Measurements from ENCODE around the gene ALPL. TPM values are rescaled to one million over a fixed set of nuclear protein-coding genes. Genes with fewer than 3 reads are reported as not detected.

Gene ALPL
- total and polyA plus RNA-seq, 10 of the 15 experiments (the other 5 are each of a cell fraction or from before 2014, with no cell fraction given), result 0.07 to 0.59 (median 0.31) TPM; not detected in 2

- FAIRE-seq, result no peak
- RAD21 ChIA-PET (ENCODE audit: unreplicated experiment), result no interaction called here
- Histone ChIP-seq H2AFZ (ENCODE audit: control insufficient read depth, low read depth, low read length) (no peak overlapping the region), H3K4me2 (ENCODE audit: control insufficient read depth, insufficient read depth) (no peak overlapping the region), H3K79me2 (ENCODE audit: control insufficient read depth, insufficient read depth, low read length) (no peaks in the 10 kb centered on the region), H3K27ac (ENCODE audit: control insufficient read depth, insufficient read depth) (no peak overlapping the region), H3K27me3 (replicated peaks in 1 of 2; ENCODE audit: control insufficient read depth in 2 of 2, insufficient read depth in 2 of 2, low read length in 1 of 2) (no peaks in the 10 kb centered on the region; a peak in 3 of 4 replicates), H4K20me1 (ENCODE audit: control insufficient read depth, insufficient read depth) (no peaks in the 10 kb centered on the region), H3K9me3 (replicated peaks; ENCODE audit: control insufficient read depth, insufficient read depth, low read length) (no peaks in the 10 kb centered on the region), H3K9ac (ENCODE audit: control insufficient read depth, insufficient read depth, low read length) (no peak overlapping the region), H3K4me3 (no peak overlapping the region), H3K36me3 (ENCODE audit: control insufficient read depth in 2 of 2, insufficient read depth in 2 of 2, low read length in 1 of 2) (no peaks in the 10 kb centered on the region), H3K4me1 (ENCODE audit: control insufficient read depth, insufficient read depth, low read length) (no peaks in the 10 kb centered on the region)
- CTCF ChIA-PET, result no interaction called here
- DNase-seq (ENCODE audit: low read depth, low spot score), result no peak
- intact Hi-C loops (cut with micrococcal nuclease; ENCODE audit: unreplicated experiment), result loop anchor here (10.0 kb wide), 1 partner anchor 203 kb away; no protein-coding TSS in a partner anchor
- POLR2A ChIA-PET, result no interaction called here
- no TSS peak for BruUV-seq (replicated peaks)
- TF ChIP-seq ZNF622 (IDR thresholded peaks at IDR 0.05), result no peak
- TF ChIP-seq SIN3A (IDR thresholded peaks at IDR 0.05; ENCODE audit: low read depth, low read length), result no peak
- TF ChIP-seq MTA3 (IDR thresholded peaks at IDR 0.05; ENCODE audit: borderline replicate concordance, low read length), result no peak
- TF ChIP-seq EGR1 (IDR thresholded peaks at IDR 0.05; ENCODE audit: borderline replicate concordance in 1 of 2, low read depth in 2 of 2, low read length in 2 of 2), result no peak
- TF ChIP-seq, protein P1, sequence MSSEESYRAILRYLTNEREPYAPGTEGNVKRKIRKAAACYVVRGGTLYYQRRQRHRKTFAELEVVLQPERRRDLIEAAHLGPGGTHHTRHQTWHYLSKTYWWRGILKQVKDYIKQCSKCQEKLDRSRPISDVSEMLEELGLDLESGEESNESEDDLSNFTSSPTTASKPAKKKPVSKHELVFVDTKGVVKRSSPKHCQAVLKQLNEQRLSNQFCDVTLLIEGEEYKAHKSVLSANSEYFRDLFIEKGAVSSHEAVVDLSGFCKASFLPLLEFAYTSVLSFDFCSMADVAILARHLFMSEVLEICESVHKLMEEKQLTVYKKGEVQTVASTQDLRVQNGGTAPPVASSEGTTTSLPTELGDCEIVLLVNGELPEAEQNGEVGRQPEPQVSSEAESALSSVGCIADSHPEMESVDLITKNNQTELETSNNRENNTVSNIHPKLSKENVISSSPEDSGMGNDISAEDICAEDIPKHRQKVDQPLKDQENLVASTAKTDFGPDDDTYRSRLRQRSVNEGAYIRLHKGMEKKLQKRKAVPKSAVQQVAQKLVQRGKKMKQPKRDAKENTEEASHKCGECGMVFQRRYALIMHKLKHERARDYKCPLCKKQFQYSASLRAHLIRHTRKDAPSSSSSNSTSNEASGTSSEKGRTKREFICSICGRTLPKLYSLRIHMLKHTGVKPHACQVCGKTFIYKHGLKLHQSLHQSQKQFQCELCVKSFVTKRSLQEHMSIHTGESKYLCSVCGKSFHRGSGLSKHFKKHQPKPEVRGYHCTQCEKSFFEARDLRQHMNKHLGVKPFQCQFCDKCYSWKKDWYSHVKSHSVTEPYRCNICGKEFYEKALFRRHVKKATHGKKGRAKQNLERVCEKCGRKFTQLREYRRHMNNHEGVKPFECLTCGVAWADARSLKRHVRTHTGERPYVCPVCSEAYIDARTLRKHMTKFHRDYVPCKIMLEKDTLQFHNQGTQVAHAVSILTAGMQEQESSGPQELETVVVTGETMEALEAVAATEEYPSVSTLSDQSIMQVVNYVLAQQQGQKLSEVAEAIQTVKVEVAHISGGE (CRISPR knock-in tag; IDR thresholded peaks at IDR 0.05), result no peak
- TF ChIP-seq CBX5 (IDR thresholded peaks at IDR 0.05; ENCODE audit: low read depth), result no peak
- TF ChIP-seq TCF7 (IDR thresholded peaks at IDR 0.05; ENCODE audit: borderline replicate concordance), result no peak
- TF ChIP-seq BMI1 (IDR thresholded peaks at IDR 0.05; ENCODE audit: borderline replicate concordance), result no peak
- TF ChIP-seq CREB1 (IDR thresholded peaks at IDR 0.05; ENCODE audit: low read depth), result no peak
- no peak for TF ChIP-seq BRCA1 (IDR thresholded peaks at IDR 0.05; ENCODE audit: low read depth, low read length)
- no peak for TF ChIP-seq SMAD1 (IDR thresholded peaks at IDR 0.05; ENCODE audit: low read depth, partially characterized antibody)
- no peak for TF ChIP-seq MYB (IDR thresholded peaks at IDR 0.05; ENCODE audit: borderline replicate concordance, low read depth, low read length)
- no peak for TF ChIP-seq BCL11A (IDR thresholded peaks at IDR 0.05; ENCODE audit: low read depth, low read length)
- TF ChIP-seq MXI1 (IDR thresholded peaks at IDR 0.05; ENCODE audit: low read depth, low read length), result no peak
- no peak for TF ChIP-seq CBFB (IDR thresholded peaks at IDR 0.05; ENCODE audit: low read depth)
- no peak for TF ChIP-seq EED (IDR thresholded peaks at IDR 0.05; ENCODE audit: low read depth)
- no peak for TF ChIP-seq ZBED1 (IDR thresholded peaks at IDR 0.05; ENCODE audit: borderline replicate concordance)
- TF ChIP-seq SPI1 (IDR thresholded peaks at IDR 0.05; ENCODE audit: borderline replicate concordance, insufficient read depth, low read depth, low read length), result no peak
- TF ChIP-seq HSF1 (IDR thresholded peaks at IDR 0.05; ENCODE audit: low read depth, low read length), result no peak
- WGBS (ENCODE audit: insufficient coverage, insufficient replicate concordance, low lambda C conversion rate, missing lambda C conversion rate), result 48% methylated on average over 19 of the region's 26 CpGs
- no peak for ATAC-seq
- SMC1A ChIA-PET (ENCODE audit: uncharacterized antibody, unreplicated experiment), result no interaction called here
- in situ Hi-C loops (cut with MboI), result no loop called here
Measured at GRCh38 chr1:21577324-21577723, 68.1 kb downstream of the ALPL start.

Data from GM12878 (cell line).